Gastrocnemius medialis (tissue), 4 donors: Measurements from ENCODE around the gene PA2G4. TPM values are rescaled to one million over a fixed set of nuclear protein-coding genes. Genes with fewer than 3 reads are reported as not detected.
A peak's percentile ranks its signal among the peaks of the same experiment; 100 is the strongest.

ENCODE experiments used
- ATAC-seq, 2 donors: fragments of 150-250 bp; one replicate each; pipeline ENCODE4 v1.9.1; 2016
- DNase-seq, 2 donors: peaks; one replicate each; pipeline ENCODE4 v3.0.0-alpha.2; 2019
- H3K27ac ChIP-seq, 4 donors: fragments of 200-600 bp; sonication (generic); 1 replicate in 1 of 4; 2 replicates in 3 of 4; pipeline ENCODE4 v1.5.1; 2016 to 2018; ENCODE audit warnings: mild to moderate bottlenecking in 2 of 4, moderate library complexity in 1 of 4
- H3K27me3 ChIP-seq, 3 donors: fragments of 200-600 bp; sonication (generic) in 2 of 3; 1 replicate in 1 of 3; 2 replicates in 2 of 3; pipeline versions ENCODE4 v1.5.1 to v1.6.0; 2016 to 2019; ENCODE audit warnings: mild to moderate bottlenecking in 1 of 3, moderate library complexity in 1 of 3
- H3K36me3 ChIP-seq, 2 donors: fragments of 200-600 bp; sonication (generic) in 1 of 2; one replicate each; pipeline ENCODE4 v1.5.1; 2017 to 2018
- H3K4me1 ChIP-seq, 2 donors: fragments of 200-600 bp; sonication (generic) in 1 of 2; one replicate each; pipeline ENCODE4 v1.5.1; 2016 to 2017; ENCODE audit warnings: mild to moderate bottlenecking in 2 of 2
- H3K4me3 ChIP-seq, 4 donors: fragments of 200-600 bp; sonication (generic) in 3 of 4; 1 replicate in 1 of 4; 2 replicates in 3 of 4; pipeline ENCODE4 v1.5.1; 2016 to 2019; ENCODE audit warnings: mild to moderate bottlenecking in 2 of 4
- H3K9me3 ChIP-seq, 3 donors: fragments of 200-600 bp; sonication (generic) in 2 of 3; 1 replicate in 1 of 3; 2 replicates in 2 of 3; pipeline ENCODE4 v1.5.1; 2016 to 2019
- CTCF ChIP-seq, 5 experiments: fragments of 450-650 bp in 3 of 5; fragments of 200-600 bp in 2 of 5; sonication (generic) in 2 of 5; IDR thresholded peaks in 4 of 5; conservative IDR thresholded peaks in 1 of 5; 1 replicate in 4 of 5; 2 replicates in 1 of 5; pipeline ENCODE4 v1.5.1; 2016 to 2019; ENCODE audit warnings: antibody characterized with exemption in 5 of 5, mild to moderate bottlenecking in 3 of 5, moderate library complexity in 3 of 5
- POLR2A ChIP-seq, 2 donors: fragments of 450-650 bp; IDR thresholded peaks; one replicate each; pipeline ENCODE4 v1.6.1; 2017; ENCODE audit warnings: antibody characterized with exemption in 2 of 2, mild to moderate bottlenecking in 2 of 2, moderate library complexity in 2 of 2
- in situ Hi-C, 4 donors: fragments of 200-750 bp; cut with MboI; loops; one replicate each; pipeline versions ENCODE4 v1.15.0 to v1.8.0; 2017; ENCODE audit warnings: low sequenced_read_pairs in 4 of 4
- intact Hi-C: fragments of 100-400 bp; cut with DNase I; formaldehyde crosslinking; loops from one replicate; pipeline ENCODE4 v1.15.1; 2023; ENCODE audit warnings: low total_unique reads
- total RNA-seq, 4 donors: library from RNA; depleted of rRNA; stranded (reverse); fragments of >200 nt; gene quantifications; one replicate each; pipeline versions ENCODE4 v1.1.0 to v1.2.3, GENCODE V29; 2016

Gene PA2G4
- total RNA-seq, 4 donors from 2014 or later = 109 to 204 (median 127) TPM

GRCh38 chr12:56150563-56150962, 46.2 kb downstream of the PA2G4 start:
- no peak overlapping the region for H3K4me3 ChIP-seq
- peak overlapping the region; percentile 88 to 97 (median 96) for H3K27ac ChIP-seq
- H3K4me1 ChIP-seq = peaks cover 27 to 28% of the 10 kb centered on the region in 2 donors
- no peak for TF ChIP-seq POLR2A (IDR thresholded peaks at IDR 0.05)
- TF ChIP-seq CTCF (IDR thresholded peaks at IDR 0.05 in 4 of 5, conservative IDR thresholded peaks at IDR 0.05 in 1 of 5) = no peak
- no peaks in the 10 kb centered on the region for H3K36me3 ChIP-seq
- no peaks in the 10 kb centered on the region for H3K27me3 ChIP-seq
- DNase-seq (no peak), ATAC-seq (no peak)
- H3K9me3 ChIP-seq = no peaks in the 10 kb centered on the region
- intact Hi-C loops = no loop called here
- in situ Hi-C loops = no loop called here

GRCh38 chr12:56151672-56152131, 47.3 kb downstream of the PA2G4 start:
- intact Hi-C loops (loop anchor here (1.0 kb wide), 1 partner anchor 23 kb away; the partner anchor contains the start of gene ESYT1), in situ Hi-C loops (no loop called here)
- peak; percentile 57 to 75 (median 60) for TF ChIP-seq CTCF (IDR thresholded peaks at IDR 0.05 in 4 of 5, conservative IDR thresholded peaks at IDR 0.05 in 1 of 5)
- TF ChIP-seq POLR2A (IDR thresholded peaks at IDR 0.05) = no peak
- H3K4me1 ChIP-seq = peaks cover 24 to 28% of the 10 kb centered on the region in 2 donors
- DNase-seq (peak; percentile 23 to 69), ATAC-seq (peak; percentile 59 to 63)
- H3K9me3 ChIP-seq = no peaks in the 10 kb centered on the region
- H3K27ac ChIP-seq = peak overlapping the region; percentile 88 to 97 (median 96)
- peak overlapping the region; percentile 61 to 82 (median 75) for H3K4me3 ChIP-seq
- no peaks in the 10 kb centered on the region for H3K36me3 ChIP-seq
- no peaks in the 10 kb centered on the region for H3K27me3 ChIP-seq

GRCh38 chr12:56152132-56152755, 47.9 kb downstream of the PA2G4 start, which contains the start of gene MYL6B:
Gene MYL6B, plus strand, starts transcription at chr12:56152587. Its CDS starts 1,332 bp downstream, at chr12:56153919.
- Histone ChIP-seq H3K4me3 (peak within 1 kb of the TSS; percentile 61 to 82 (median 75)), H3K27ac (peak within 1 kb of the TSS; percentile 88 to 97 (median 96)), H3K36me3 (no peaks in the 10 kb centered on the region), H3K4me1 (peaks cover 24 to 34% of the 10 kb centered on the region in 2 donors), H3K9me3 (no peaks in the 10 kb centered on the region), H3K27me3 (no peaks in the 10 kb centered on the region)
- intact Hi-C loops = loop anchor here (1.0 kb wide), 1 partner anchor 24 kb away; the partner anchor contains the start of gene ESYT1
- DNase-seq (peak; percentile 92 to 93), ATAC-seq (peak; percentile 86 to 93)
- TF ChIP-seq CTCF (IDR thresholded peaks at IDR 0.05 in 4 of 5, conservative IDR thresholded peaks at IDR 0.05 in 1 of 5) (no peak), POLR2A (IDR thresholded peaks at IDR 0.05) (peak; percentile 54 to 61)
- in situ Hi-C loops = no loop called here

GRCh38 chr12:56152756-56153677, 48.7 kb downstream of the PA2G4 start:
- peak overlapping the region; percentile 88 to 97 (median 96) for H3K27ac ChIP-seq
- DNase-seq = no peak

More at GRCh38 chr12:56152756-56153677, 48.7 kb downstream of the PA2G4 start:
- H3K4me1 ChIP-seq = peaks cover 24 to 40% of the 10 kb centered on the region in 2 donors
- no peak for TF ChIP-seq POLR2A (IDR thresholded peaks at IDR 0.05)
- TF ChIP-seq CTCF (IDR thresholded peaks at IDR 0.05 in 4 of 5, conservative IDR thresholded peaks at IDR 0.05 in 1 of 5) = no peak
- H3K27me3 ChIP-seq = no peaks in the 10 kb centered on the region
- intact Hi-C loops = loop anchor here (1.0 kb wide), 1 partner anchor 25 kb away; the partner anchor contains the start of gene ESYT1
- no peaks in the 10 kb centered on the region for H3K9me3 ChIP-seq
- peak overlapping the region; percentile 61 to 82 (median 75) for H3K4me3 ChIP-seq
- H3K36me3 ChIP-seq = no peaks in the 10 kb centered on the region
- in situ Hi-C loops = no loop called here
- ATAC-seq = no peak
